HG03060 (cell line): ENCODE results near the gene APBA2.

Experiments used
- ATAC-seq: cut with Tn5 transposase; IDR thresholded peaks from one replicate; pipeline ENCODE4 v1.9.1; 2021; ENCODE audit warnings: low read depth, moderate number of reproducible peaks; ENCODE audit not compliant: unreplicated experiment

The APBA2 gene

GRCh38 chr15:28954466-28955159 is 68.8 kb downstream of the APBA2 start:
- no peak for ATAC-seq

- no peak for ATAC-seq
Observed at GRCh38 chr15:28955160-28955992, 69.6 kb downstream of the APBA2 start.

GRCh38 chr15:28955993-28956421 is 70.2 kb downstream of the APBA2 start:
- no peak for ATAC-seq

- no peak for ATAC-seq
Observed at GRCh38 chr15:28956491-28956890, 70.7 kb downstream of the APBA2 start.

GRCh38 chr15:28957606-28958498 is 72.1 kb downstream of the APBA2 start:
- no peak for ATAC-seq

GRCh38 chr15:28959326-28959725 is 73.6 kb downstream of the APBA2 start:
- ATAC-seq = no peak

- no peak for ATAC-seq
Observed at GRCh38 chr15:28960979-28961378, 75.2 kb downstream of the APBA2 start.

- no peak for ATAC-seq
Observed at GRCh38 chr15:28961391-28961790, 75.6 kb downstream of the APBA2 start.

- ATAC-seq = no peak
Observed at GRCh38 chr15:28962851-28963710, 77.3 kb downstream of the APBA2 start.

- no peak for ATAC-seq
Observed at GRCh38 chr15:28963711-28964081, 77.9 kb downstream of the APBA2 start.

GRCh38 chr15:28964098-28964497 is 78.3 kb downstream of the APBA2 start:
- no peak for ATAC-seq

- no peak for ATAC-seq
Observed at GRCh38 chr15:28967066-28967465, 81.3 kb downstream of the APBA2 start.

GRCh38 chr15:28967990-28968389 is 82.2 kb downstream of the APBA2 start:
- no peak for ATAC-seq

GRCh38 chr15:28969511-28970085 is 83.8 kb downstream of the APBA2 start:
- ATAC-seq = no peak

- no peak for ATAC-seq
Observed at GRCh38 chr15:28974142-28974541, 88.4 kb downstream of the APBA2 start.

- no peak for ATAC-seq
Observed at GRCh38 chr15:28975766-28976179, 90.0 kb downstream of the APBA2 start.

- ATAC-seq = no peak
Observed at GRCh38 chr15:28977377-28978010, 91.7 kb downstream of the APBA2 start.

GRCh38 chr15:28978011-28978378 is 92.2 kb downstream of the APBA2 start:
- ATAC-seq = no peak

- no peak for ATAC-seq
Observed at GRCh38 chr15:28978661-28979060, 92.9 kb downstream of the APBA2 start.
